Midbrain (tissue), 1 donor: ENCODE results near the gene FHIT.

Source experiments
- DNase-seq: peaks from one replicate; lab custom pipeline; 2025; lab: John Stamatoyannopoulos, UW

FHIT gene

GRCh38 chr3:60403866-60404265 is 847.4 kb downstream of the FHIT start:
- no peak for DNase-seq

GRCh38 chr3:60402931-60403330 is 848.3 kb downstream of the FHIT start:
- no peak for DNase-seq

GRCh38 chr3:60399861-60400845 is 851.1 kb downstream of the FHIT start:
- no peak for DNase-seq

- no peak for DNase-seq
Measured at GRCh38 chr3:60399292-60399691, 852.0 kb downstream of the FHIT start.

GRCh38 chr3:60395173-60395762 is 856.0 kb downstream of the FHIT start:
- no peak for DNase-seq

- no peak for DNase-seq
Measured at GRCh38 chr3:60393946-60394345, 857.3 kb downstream of the FHIT start.

- DNase-seq = no peak
Measured at GRCh38 chr3:60392501-60392900, 858.8 kb downstream of the FHIT start.

- no peak for DNase-seq
Measured at GRCh38 chr3:60391292-60391691, 860.0 kb downstream of the FHIT start.

DNA sequence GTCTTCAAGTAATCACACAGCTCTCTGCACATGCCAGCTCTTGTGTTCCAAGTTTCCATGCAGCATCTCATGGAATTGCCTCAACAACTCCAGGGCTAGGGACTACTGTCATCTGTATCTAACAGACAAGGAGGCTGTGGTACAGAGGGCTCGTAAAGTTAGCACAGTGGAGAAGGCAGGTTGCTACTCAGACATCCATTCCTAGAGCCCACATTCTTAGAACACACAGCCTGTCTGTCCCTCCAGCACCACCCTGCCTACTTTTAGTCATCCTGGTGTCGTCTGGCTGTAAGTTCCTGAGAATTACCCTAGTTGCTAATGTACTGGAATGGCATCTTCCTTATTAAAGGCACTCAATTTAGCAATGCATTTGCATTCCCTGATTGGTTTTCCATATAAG is 862.5 kb downstream of the FHIT start:
- no peak for DNase-seq

- DNase-seq = no peak
Measured at GRCh38 chr3:60386306-60386705, 864.9 kb downstream of the FHIT start.

DNA sequence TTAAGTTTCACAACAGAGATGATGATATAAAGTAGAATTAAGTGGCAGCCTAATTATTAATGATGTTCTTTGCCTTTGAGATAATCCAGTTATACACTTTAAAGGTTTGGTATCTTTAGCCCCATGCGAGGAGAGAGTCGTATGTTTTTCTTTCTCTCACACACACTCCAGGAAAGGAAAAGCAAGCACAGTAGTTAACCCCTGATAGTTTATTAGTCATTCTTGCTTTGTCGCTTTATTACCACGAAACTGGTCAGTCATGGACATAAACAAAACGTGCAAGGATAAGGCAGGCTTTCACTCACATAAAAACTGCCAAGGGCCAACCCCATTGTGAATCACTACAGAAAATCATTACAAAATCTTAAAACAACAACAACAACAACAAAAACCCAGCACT is 866.9 kb downstream of the FHIT start:
- no peak for DNase-seq

DNA sequence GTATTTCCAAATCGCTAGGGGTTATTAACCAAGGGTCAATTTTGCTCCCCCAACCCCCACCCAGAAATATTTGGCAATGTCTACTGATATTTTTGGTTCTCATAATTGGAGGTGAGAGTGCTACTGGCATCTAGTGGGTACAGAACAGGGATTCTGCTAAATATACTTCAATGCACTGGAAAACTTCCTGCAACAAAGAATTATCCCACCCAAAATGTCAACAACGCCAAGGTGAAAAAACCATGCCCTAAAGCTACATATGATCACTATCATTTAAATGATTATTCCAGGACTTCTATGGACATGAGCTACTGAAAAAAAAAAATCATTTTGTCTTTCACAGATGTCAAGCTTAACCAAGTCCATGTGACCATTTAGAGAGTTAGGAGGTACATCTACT is 867.9 kb downstream of the FHIT start:
- DNase-seq = no peak

DNA sequence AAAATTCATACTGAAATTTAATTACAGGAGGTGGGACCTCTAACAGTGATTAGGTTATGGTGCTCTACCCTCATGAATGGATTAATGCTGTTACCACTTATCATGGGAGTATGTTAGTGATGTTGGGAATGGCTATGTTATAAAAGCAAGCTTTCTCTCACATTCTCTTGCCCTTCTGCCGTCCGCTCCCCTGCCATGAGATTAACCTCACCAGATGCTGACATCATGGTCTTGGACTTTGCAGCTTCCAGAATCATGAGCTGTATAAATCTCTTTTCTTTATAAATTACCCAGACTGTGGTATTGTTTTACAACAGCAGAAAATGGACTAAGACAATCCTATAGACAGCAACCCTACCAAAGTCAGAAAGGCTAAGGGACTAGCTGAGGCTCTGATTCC is 884.8 kb downstream of the FHIT start:
- no peak for DNase-seq

GRCh38 chr3:60365360-60365759 is 885.9 kb downstream of the FHIT start:
- no peak for DNase-seq

DNA sequence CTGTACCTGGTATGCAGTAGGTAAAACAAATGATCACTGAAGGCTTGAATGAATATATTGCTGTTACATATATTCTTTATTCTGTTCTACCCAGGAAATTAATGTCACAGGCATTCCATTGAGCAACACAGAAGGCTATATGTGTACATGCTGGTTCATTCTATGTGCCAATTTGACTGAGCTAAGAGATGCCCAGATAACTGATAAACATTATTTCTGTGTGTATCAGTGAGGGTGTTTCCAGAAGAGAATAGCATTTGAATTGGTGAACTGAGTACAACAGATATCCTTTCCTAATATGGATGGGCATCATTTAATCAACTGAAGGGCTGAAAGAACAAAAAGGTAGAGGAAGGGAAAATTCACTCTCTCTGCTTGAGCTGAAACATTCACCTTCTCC is 886.8 kb downstream of the FHIT start:
- no peak for DNase-seq

DNA sequence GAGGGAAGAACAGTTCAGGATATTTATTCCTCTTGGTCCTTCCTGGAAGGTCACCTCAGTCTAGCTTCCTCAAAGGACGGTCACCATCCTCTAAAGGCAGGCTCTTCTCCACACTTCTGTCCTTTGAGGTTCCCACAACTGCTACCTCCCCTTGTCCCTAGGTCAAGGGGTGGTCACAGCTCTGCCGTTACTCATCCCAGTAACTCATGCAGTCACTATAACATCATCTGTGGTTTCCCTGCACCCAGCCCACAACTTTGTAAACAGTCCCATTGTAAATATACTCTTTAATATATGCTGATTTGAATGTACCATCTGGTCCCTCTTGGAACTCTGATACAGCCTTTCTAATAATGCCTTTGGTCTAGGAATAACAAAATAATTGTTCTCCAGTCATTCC is 887.4 kb downstream of the FHIT start:
- DNase-seq = no peak

DNA sequence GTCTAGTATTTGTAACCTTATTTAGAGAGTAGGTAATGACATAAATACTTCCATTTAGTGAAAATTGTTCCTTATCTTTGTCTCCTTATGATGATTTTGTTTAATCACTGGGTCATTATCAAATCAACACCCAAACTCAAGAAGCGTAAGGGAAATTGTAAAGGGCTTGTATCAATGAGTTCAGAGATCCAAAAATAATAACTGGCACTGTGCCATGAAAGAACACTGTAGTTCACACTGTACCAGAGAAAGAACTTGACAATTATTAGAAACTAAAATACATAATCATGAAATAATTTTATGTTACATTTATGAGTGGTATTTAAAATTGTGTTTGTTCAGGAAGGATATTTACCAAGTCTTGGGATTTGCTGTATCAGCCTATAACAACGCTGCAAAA is 895.4 kb downstream of the FHIT start:
- no peak for DNase-seq

GRCh38 chr3:60351481-60351880 is 899.8 kb downstream of the FHIT start:
- no peak for DNase-seq

DNA sequence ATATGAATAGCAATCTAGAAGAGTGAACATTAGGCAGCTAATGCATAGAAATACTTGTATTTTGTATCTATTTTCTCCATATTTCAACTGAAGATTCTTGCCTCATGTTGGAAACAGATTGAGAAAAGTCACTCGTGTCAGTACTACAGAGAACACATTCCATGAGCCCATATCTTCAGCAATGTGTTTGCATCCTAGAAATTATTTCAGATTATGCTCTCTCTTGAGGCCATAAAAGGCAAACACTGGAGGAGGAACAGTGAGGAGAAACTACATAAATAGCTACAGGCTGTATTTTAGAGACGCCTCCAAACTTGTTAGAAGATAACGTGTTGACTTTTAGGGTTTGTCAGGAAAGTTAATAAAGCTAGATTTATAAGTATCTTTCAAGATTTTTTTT is 906.9 kb downstream of the FHIT start:
- DNase-seq = no peak

- no peak for DNase-seq
Measured at GRCh38 chr3:60343831-60344230, 907.4 kb downstream of the FHIT start.

- DNase-seq = no peak
Measured at GRCh38 chr3:60339304-60339703, 911.9 kb downstream of the FHIT start.

DNA sequence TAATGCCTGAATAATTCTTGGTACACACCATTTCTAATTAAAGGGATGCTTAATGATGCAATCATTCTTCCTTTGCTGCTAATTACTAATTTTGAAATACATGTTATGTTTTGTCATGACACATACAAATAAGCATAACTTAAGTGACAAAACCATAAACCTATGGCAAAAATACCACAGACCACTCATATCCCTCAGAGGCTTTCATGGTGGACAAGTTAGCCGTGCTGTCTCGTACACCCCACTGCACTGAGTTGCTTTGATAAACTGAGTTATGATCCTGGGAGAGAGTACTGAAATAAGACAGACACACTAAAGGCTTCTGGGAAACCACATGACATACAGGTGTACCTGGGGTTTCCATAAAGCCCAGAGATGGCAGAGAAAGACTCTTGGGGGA is 913.8 kb downstream of the FHIT start:
- no peak for DNase-seq

DNA sequence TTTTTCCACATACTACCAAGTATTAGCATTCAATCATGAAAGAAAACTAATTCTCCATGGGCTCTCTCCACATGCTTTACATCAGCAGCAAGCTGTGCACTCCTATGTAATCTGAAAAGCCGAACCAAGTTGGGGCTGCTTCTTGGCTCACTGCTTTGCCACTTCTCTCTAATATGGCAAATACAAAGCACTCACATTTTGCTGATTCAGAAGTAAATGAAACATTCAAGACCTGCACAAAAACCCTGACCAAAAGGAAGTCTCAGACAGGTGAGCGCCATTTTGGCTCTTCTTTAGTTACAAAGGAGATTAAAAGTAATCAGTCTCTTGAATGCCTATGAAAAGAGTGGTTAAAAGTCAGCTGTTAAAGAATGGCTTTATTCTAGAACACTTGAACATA is 915.2 kb downstream of the FHIT start:
- no peak for DNase-seq

- DNase-seq = no peak
Measured at GRCh38 chr3:60333710-60334109, 917.5 kb downstream of the FHIT start.
